NCI-H2227 (cell line): ENCODE results near the gene AATK.
"Not testable (repeated sequence)": the region's sequence is repeated elsewhere in the genome, so short reads cannot be mapped to it uniquely, and the experiment has no call there.

Experiments used
- DNase-seq: peaks from one replicate; lab custom pipeline; 2025; ENCODE audit not compliant: unreplicated experiment; lab: John Stamatoyannopoulos, UW

Gene AATK

DNA sequence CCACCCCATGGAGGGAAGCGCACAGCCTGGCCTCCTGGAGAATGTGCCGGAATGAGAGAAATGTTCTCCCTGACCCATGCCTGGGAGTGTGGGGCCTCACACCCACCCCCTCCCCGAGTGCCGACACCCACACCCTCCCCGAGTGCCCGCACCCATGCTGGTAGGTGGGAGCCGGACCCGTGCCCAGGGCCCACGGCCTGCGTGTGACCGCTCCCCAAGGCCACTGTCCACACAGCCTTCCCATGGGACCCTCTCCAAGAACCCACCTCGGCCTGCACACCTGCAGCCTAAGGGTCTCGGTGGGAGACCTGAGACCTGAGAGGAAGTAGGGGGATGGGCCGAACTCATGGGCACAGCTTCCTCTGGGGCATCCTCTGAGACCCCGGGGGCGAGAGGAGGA is 4.0 kb downstream of the AATK start:
- no peak for DNase-seq

GRCh38 chr17:81161536-81161935 is 4.5 kb downstream of the AATK start:
- no peak for DNase-seq

DNA sequence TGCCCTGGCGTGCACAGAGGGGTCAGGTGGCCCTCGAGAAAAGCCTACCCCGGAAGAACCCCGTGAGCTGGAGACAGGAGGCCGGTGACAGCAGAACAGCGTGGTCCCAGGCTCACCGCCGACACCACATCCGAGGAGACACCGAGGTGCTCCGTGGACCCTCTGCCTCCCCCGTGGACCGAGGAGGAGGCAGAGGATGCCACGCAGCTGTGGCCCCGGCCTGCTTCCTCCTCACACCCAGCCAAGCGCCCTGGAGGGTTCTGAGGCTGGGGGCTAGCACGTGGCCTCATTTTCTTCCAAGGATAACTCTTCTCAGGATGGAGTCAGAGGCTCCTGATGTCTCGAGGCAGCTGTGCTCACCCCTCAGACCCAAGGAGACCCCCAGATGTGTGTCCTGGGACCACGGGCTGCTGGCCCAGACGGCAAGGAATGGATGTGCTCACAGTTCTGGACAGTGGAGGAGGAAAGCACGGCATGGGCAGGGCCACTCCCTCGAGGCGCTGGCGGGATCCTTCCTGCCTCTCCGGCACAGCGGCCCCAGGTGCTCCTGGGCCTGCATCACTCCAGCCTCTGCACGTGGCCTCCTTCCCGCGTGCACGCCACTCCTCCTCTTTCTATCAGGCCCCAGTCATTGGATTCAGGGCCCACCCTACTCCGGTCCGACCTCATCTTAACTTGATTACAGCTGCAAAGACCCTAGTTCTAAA is 5.1 kb downstream of the AATK start:
- no peak for DNase-seq

DNA sequence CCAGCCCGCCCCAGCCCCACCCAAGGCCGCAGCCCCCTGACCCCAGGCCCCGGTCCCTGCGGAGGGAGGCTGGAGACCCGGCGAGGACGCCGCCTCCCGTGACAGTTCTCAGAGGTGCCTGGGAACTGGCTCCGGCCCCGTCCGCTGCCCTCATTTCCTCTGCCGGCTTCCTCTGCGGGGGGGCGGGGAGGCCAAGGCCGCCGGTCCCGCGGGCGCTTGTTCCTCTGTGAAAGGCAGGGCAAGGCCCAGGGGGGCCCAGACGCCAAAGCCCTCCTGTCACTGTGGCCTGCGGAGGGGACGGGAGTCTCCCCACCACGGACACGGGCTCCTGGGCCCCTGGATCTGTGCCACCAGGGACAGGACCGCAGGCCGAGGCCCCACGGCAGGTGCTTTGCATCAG is 5.7 kb downstream of the AATK start:
- no peak for DNase-seq

- DNase-seq: no peak
Measured at GRCh38 chr17:81159611-81160265, 6.3 kb downstream of the AATK start.

GRCh38 chr17:81158688-81159590 is 7.1 kb downstream of the AATK start:
- DNase-seq: no peak

- DNase-seq: no peak
Measured at GRCh38 chr17:81157848-81158687, 8.0 kb downstream of the AATK start.

GRCh38 chr17:81156866-81157805 is 8.9 kb downstream of the AATK start:
- no peak for DNase-seq

DNA sequence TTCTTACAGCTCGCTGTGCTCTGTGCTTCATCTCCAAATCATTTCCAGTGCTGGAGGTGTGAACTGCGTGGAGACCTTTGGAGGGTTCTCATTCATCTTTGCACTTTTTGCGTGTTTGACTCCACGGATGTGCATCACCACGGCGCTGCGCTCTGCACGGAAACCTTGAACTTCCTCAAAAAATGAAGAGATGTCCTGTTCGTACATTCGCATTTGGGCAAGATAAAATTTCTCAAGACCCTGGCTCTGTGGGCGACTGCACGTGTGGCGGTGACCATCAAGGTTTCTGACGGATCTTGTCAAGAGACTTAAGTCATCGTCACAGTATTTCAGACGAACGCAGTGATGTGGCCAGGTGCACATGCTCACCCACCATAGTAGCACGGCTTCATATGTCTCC is 11.1 kb downstream of the AATK start:
- DNase-seq: no peak

- DNase-seq: not testable (repeated sequence)
Measured at GRCh38 chr17:81154016-81154415, 12.0 kb downstream of the AATK start.

GRCh38 chr17:81153340-81153803 is 12.6 kb downstream of the AATK start:
- DNase-seq: no peak

GRCh38 chr17:81152288-81152828 is 13.7 kb downstream of the AATK start:
- no peak for DNase-seq

DNA sequence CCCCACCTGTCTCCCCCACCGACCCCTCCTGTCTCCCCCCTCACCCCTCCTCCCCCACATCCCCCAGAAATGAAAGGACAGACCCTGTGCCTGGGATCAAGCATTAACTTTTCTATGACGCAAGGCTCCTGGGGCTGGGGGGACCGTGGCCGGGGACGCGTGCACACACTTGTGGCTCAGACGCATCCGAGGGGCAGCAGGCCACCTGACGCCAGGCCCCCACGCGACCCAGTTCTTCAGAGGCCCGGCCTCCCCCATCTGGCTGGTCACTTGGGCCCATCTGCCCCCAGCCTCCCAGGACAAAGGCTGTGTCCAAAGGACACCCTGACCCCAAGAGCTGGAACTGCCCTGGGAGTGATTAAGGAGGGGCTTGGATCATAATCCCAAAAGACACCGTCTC is 14.7 kb downstream of the AATK start:
- no peak for DNase-seq

DNA sequence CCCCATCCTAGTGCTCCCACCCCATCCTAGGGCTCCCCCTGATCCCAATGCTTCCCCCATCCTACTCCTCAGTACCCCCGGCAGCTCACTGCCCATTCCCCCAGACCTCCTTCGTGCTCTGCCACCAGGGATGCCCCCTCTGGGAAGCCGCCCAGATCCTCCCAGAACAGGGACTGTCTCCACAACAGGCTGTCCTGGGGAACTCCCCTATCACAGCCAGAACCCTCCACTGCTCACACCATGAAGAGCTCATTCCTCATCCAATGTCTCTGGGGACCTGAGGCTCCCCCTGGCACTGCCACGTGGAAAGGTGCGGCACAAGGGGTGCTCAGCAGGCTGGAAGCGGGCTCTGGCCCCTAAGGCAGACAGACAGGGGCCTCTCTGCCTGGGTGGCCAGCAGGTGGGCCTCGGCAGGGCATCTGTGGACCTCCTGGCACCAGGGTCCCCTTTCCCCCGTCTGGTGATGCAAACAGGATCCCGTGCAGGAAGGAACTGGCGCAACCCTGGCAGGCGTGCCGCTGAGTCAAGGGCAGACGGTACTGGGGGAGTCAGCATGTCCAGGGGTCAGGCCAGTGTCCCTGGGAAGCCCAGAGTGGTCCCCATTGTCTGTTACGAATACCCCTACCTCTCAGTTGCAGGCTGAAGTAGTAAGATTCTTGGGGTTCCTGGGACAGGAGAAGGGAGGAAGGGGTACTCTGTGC is 15.5 kb downstream of the AATK start:
- no peak for DNase-seq

GRCh38 chr17:81148986-81149533 is 17.0 kb downstream of the AATK start:
- no peak for DNase-seq

- no peak for DNase-seq
Measured at GRCh38 chr17:81148571-81148970, 17.4 kb downstream of the AATK start.

DNA sequence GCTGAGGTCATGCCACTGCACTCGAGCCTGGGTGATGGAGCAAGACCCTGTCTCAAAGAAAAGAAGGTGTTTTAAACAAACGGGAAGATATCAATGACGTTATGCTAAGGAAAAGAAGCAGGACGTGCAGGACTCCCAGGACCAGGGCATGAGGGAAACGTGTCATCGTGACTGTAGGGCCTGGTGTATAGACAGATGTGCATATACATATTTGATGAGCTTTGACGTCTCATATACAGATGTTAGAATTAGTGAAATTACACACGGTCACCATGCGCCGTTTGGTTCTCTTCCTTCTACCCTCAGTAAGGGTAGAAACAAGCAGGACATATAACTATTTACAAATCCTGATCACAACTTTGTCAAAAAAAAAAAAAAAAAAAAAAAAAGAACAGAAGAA is 18.3 kb downstream of the AATK start:
- no peak for DNase-seq

GRCh38 chr17:81146208-81146607 is 19.8 kb downstream of the AATK start:
- DNase-seq: not testable (repeated sequence)

DNA sequence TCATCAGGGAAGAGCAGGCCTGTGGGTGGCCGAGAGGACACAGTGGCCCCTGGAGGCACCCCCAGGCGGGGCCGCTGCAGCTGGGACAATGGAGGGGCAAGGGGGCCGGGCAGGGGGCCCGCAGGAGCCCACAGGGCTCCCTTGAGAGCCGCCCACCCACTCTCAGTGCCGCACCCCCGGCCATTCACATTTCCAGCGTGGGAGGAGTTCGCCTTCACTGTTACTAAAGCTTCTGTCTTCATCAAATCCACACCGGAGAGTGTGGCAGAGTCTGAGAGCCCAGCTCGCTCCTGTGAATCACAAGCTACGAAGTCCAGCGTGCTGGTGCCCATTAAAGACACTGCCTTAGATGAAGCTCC is 21.6 kb downstream of the AATK start:
- no peak for DNase-seq
